Osteoblast (primary cell): Measurements from ENCODE around the gene OR5K1. TPM values are rescaled to one million over a fixed set of nuclear protein-coding genes. Genes with fewer than 3 reads are reported as not detected.

Experiments
- DNase-seq: peaks from one replicate; pipeline ENCODE4 v3.0.0; 2011; ENCODE audit warnings: low spot score, mixed read lengths; ENCODE audit not compliant: insufficient read length; ENCODE audit errors: missing footprints
- H2AFZ ChIP-seq: 2 replicates; pipeline ENCODE4 v1.6.0; 2011; ENCODE audit warnings: mild to moderate bottlenecking, low read length
- H3K27ac ChIP-seq: 2 replicates; pipeline ENCODE4 v1.5.1; 2011; ENCODE audit warnings: mild to moderate bottlenecking, low read depth, low read length, moderate library complexity
- H3K27me3 ChIP-seq: 2 replicates; pipeline ENCODE4 v1.6.0; 2012; ENCODE audit warnings: mild to moderate bottlenecking, control low read depth, inconsistent platforms, low read length, moderate library complexity; ENCODE audit not compliant: insufficient read depth
- H3K36me3 ChIP-seq: 2 replicates; pipeline ENCODE4 v1.5.1; 2011; ENCODE audit warnings: mild to moderate bottlenecking, low read length, control low read depth, moderate library complexity; ENCODE audit not compliant: insufficient read depth
- H3K4me1 ChIP-seq: 2 replicates; pipeline ENCODE4 v1.5.1; 2011; ENCODE audit warnings: mild to moderate bottlenecking, low read length, control low read depth, moderate library complexity; ENCODE audit not compliant: insufficient read depth
- H3K4me2 ChIP-seq: 2 replicates; pipeline ENCODE4 v1.6.0; 2011; ENCODE audit warnings: mild to moderate bottlenecking, low read length; ENCODE audit not compliant: insufficient read depth
- H3K4me3 ChIP-seq: fragments of 200-600 bp; sonication (generic); 3 replicates; pipeline ENCODE4 v1.5.1; 2012; ENCODE audit warnings: mild to moderate bottlenecking, low read length, inconsistent platforms; ENCODE audit not compliant: insufficient read depth
- H3K79me2 ChIP-seq: 2 replicates; pipeline ENCODE4 v1.6.0; 2012; ENCODE audit warnings: mild to moderate bottlenecking, low read length, control low read depth, inconsistent platforms; ENCODE audit not compliant: insufficient read depth
- H3K9me3 ChIP-seq: 2 replicates; pipeline ENCODE4 v1.5.1; 2011; ENCODE audit warnings: low read depth, low read length, control low read depth
- H4K20me1 ChIP-seq: 2 replicates; pipeline ENCODE4 v1.6.0; 2012; ENCODE audit warnings: mild to moderate bottlenecking, low read length, control low read depth; ENCODE audit not compliant: insufficient read depth
- total RNA-seq: library from RNA; depleted of rRNA; stranded (reverse); fragments of >200 nt; gene quantifications from 2 replicates; pipeline ENCODE4 v1.2.3, GENCODE V29; 2012
- TF ChIP-seq, protein P1 (sequence below): IDR thresholded peaks from 2 replicates; pipeline ENCODE4 v1.5.1; 2011; ENCODE audit warnings: mild to moderate bottlenecking, low read depth, low read length, moderate library complexity; ENCODE audit errors: extremely low read depth

OR5K1 gene
- total RNA-seq, 1 donor, result not detected

DNA sequence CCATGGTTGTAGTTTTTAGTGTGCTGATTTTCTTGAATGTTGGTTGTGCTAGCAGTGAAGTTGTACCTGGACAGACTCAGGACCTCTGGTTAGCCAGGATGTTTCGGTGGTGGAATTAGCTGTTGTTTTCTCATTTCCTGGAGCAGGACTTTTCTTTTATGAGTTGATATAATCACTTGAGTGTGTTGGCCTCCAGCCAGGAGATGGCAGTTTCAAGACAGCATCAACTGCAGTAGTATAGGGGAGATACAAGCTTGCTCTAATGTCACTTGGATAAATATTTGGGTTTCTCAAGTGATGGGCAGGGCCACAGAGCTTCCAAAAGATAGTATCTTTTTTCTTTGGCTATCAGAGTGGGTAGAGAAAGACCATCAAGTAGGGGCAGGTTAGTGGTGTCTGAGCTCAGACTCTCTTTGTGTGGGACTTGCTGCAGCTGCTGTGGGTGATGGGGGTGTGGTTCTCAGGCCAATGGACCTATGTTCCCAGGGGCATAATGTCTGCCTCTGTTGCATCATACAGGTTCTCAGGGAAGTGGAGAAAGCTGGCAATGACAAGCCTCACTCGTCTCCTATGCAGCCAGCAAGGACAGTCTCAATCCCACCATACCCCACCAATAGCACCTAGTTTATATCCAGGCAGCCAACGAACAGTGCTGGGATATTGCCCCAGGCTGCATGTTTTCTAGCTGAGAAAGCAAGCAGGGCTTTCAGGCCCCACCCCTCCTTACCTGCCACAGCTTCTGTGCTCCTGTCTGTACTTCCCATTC is 19.9 kb downstream of the OR5K1 start:
- no peak overlapping the region for H3K4me3 ChIP-seq
- H3K79me2 ChIP-seq, result no peaks in the 10 kb centered on the region
- TF ChIP-seq, protein P1, sequence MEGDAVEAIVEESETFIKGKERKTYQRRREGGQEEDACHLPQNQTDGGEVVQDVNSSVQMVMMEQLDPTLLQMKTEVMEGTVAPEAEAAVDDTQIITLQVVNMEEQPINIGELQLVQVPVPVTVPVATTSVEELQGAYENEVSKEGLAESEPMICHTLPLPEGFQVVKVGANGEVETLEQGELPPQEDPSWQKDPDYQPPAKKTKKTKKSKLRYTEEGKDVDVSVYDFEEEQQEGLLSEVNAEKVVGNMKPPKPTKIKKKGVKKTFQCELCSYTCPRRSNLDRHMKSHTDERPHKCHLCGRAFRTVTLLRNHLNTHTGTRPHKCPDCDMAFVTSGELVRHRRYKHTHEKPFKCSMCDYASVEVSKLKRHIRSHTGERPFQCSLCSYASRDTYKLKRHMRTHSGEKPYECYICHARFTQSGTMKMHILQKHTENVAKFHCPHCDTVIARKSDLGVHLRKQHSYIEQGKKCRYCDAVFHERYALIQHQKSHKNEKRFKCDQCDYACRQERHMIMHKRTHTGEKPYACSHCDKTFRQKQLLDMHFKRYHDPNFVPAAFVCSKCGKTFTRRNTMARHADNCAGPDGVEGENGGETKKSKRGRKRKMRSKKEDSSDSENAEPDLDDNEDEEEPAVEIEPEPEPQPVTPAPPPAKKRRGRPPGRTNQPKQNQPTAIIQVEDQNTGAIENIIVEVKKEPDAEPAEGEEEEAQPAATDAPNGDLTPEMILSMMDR, result no peak
- no peak overlapping the region for H2AFZ ChIP-seq
- no peak overlapping the region for H3K27ac ChIP-seq
- H3K36me3 ChIP-seq, result no peaks in the 10 kb centered on the region
- H3K4me2 ChIP-seq, result no peak overlapping the region
- no peaks in the 10 kb centered on the region for H4K20me1 ChIP-seq
- H3K4me1 ChIP-seq, result no peaks in the 10 kb centered on the region
- no peaks in the 10 kb centered on the region for H3K27me3 ChIP-seq
- H3K9me3 ChIP-seq, result no peaks in the 10 kb centered on the region
- no peak for DNase-seq

- Histone ChIP-seq H3K4me1 (no peaks in the 10 kb centered on the region), H2AFZ (no peak overlapping the region), H3K79me2 (no peaks in the 10 kb centered on the region), H4K20me1 (no peaks in the 10 kb centered on the region), H3K27ac (no peak overlapping the region), H3K27me3 (no peaks in the 10 kb centered on the region), H3K4me2 (no peak overlapping the region), H3K9me3 (no peaks in the 10 kb centered on the region), H3K4me3 (no peak overlapping the region), H3K36me3 (no peaks in the 10 kb centered on the region)
- TF ChIP-seq, protein P1, result no peak
- no peak for DNase-seq
Measured at GRCh38 chr3:98483626-98484025, 20.6 kb downstream of the OR5K1 start.

DNA sequence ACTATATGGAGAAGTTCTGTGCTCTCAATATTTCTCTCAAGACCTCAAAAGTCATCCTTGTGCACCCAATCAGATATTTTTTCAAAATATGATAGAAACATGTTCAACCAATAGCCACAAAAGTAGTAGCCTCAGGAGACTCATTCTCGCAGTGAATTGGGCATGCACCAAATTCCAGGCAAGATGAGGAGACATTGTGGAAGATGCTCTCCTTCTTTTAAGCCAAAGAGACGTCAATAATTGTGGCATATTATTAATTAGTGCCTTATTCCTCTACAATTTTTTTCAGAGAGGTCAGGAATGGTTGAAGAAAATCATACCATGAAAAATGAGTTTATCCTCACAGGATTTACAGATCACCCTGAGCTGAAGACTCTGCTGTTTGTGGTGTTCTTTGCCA is 34.4 kb downstream of the OR5K1 start, which contains the start of gene OR5K2:
OR5K2 (plus strand) TSS at position 301 of the 400 bp plus-strand sequence; CDS start at position 301, 0 bp downstream.
- Histone ChIP-seq H3K79me2 (no peaks in the 10 kb centered on the region), H2AFZ (no peak within 1 kb of the TSS), H4K20me1 (no peaks in the 10 kb centered on the region), H3K27me3 (no peaks in the 10 kb centered on the region), H3K9me3 (no peaks in the 10 kb centered on the region), H3K4me3 (no peak within 1 kb of the TSS), H3K36me3 (no peaks in the 10 kb centered on the region), H3K4me1 (no peaks in the 10 kb centered on the region), H3K27ac (no peak within 1 kb of the TSS), H3K4me2 (no peak within 1 kb of the TSS)
- TF ChIP-seq, protein P1, result no peak
- DNase-seq, result no peak

DNA sequence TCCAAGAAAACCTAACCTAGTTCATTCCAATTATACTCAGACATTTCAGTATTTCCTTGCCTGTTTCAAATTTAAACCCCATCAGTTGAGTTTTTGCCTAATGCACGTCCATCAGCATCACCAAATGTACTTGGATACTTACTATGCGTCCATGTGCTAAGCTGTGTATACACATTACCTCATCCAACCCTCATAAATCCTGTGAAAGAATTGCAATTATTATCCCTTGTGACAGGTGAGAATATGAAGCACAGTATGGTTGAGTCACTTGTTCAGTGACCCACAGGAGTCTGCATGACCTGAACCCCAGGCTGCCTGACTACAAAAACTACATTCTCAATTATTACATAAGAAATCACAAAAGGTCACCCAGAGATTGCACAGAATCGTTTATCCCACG is 37.0 kb downstream of the OR5K1 start:
- no peak overlapping the region for H2AFZ ChIP-seq
- no peaks in the 10 kb centered on the region for H4K20me1 ChIP-seq
- no peak for DNase-seq
- no peak overlapping the region for H3K4me2 ChIP-seq
- H3K4me3 ChIP-seq, result no peak overlapping the region
- H3K79me2 ChIP-seq, result no peaks in the 10 kb centered on the region
- no peaks in the 10 kb centered on the region for H3K36me3 ChIP-seq
- no peaks in the 10 kb centered on the region for H3K9me3 ChIP-seq
- TF ChIP-seq, protein P1, result no peak
- no peak overlapping the region for H3K27ac ChIP-seq
- H3K4me1 ChIP-seq, result no peaks in the 10 kb centered on the region
- no peaks in the 10 kb centered on the region for H3K27me3 ChIP-seq
